ENCODE results near the gene COBLL1.

Gene COBLL1

GRCh38 chr2:164642946-164643555 lies 198.6 kb downstream of the COBLL1 start:
- TF ChIP-seq CTCF (IDR thresholded peaks at IDR 0.05; ENCODE audit: insufficient read depth, low read depth, low read length, missing control alignments): no peak
- DNase-seq (ENCODE audit: low read depth): no peak
- no peak overlapping the region for H3K4me3 ChIP-seq (ENCODE audit: low read length)

GRCh38 chr2:164642268-164642667 lies 199.4 kb downstream of the COBLL1 start:
- no peak for DNase-seq (ENCODE audit: low read depth)
- H3K4me3 ChIP-seq (ENCODE audit: low read length): no peak overlapping the region
- TF ChIP-seq CTCF (IDR thresholded peaks at IDR 0.05; ENCODE audit: insufficient read depth, low read depth, low read length, missing control alignments): no peak

Measured in epithelial cell of esophagus (primary cell).